IMR-90 (cell line): Measurements from ENCODE around the gene AP3D1. TPM values are rescaled to one million over a fixed set of nuclear protein-coding genes. Genes with fewer than 3 reads are reported as not detected.
A peak's percentile ranks its signal among the peaks of the same experiment; 100 is the strongest.

Source experiments
- ATAC-seq: fragments of 200-7000 bp; cut with Tn5 transposase; 2 replicates; pipeline ENCODE4 v1.9.1; 2020; ENCODE audit warnings: low read depth, mild to moderate bottlenecking, moderate library complexity
- BruUV-seq: library from RNA; stranded (reverse); fragments of 400-500 nt; replicated peaks from 2 replicates; lab custom pipeline; 2021; lab: Mats Ljungman, UMichigan
- CTCF ChIA-PET: fragments of 300-600 bp; formaldehyde crosslinking; extraction: SDS; loops from one replicate; lab custom pipeline; 2021; ENCODE audit warnings: antibody characterized with exemption; lab: Yijun Ruan, JAX
- POLR2A ChIA-PET: fragments of 300-600 bp; sonication (Branson Sonifier 250); formaldehyde crosslinking; loops from one replicate; lab custom pipeline; 2022; ENCODE audit warnings: antibody characterized with exemption; ENCODE audit not compliant: unreplicated experiment; lab: Charles Lee
- DNase-seq: peaks from one replicate; pipeline ENCODE4 v3.0.0; 2013
- H2AFZ ChIP-seq: replicated peaks from 2 replicates; pipeline ENCODE3; 2013; ENCODE audit warnings: low read length, mild to moderate bottlenecking; ENCODE audit not compliant: poor library complexity
- H2AK5ac ChIP-seq: 2 replicates; pipeline ENCODE4 v1.6.1; 2013; ENCODE audit warnings: low read depth, low read length, inconsistent platforms
- H2AK9ac ChIP-seq: replicated peaks from 2 replicates; pipeline ENCODE3; 2013; ENCODE audit warnings: mild to moderate bottlenecking, low read depth, low read length, moderate library complexity; ENCODE audit not compliant: poor library complexity
- H2BK120ac ChIP-seq: 2 replicates; pipeline ENCODE4 v1.6.1; 2013; ENCODE audit warnings: low read depth, low read length, inconsistent platforms
- H2BK15ac ChIP-seq: 3 replicates; pipeline ENCODE4 v1.6.1; 2013; ENCODE audit warnings: low read depth, low read length, inconsistent platforms
- H2BK20ac ChIP-seq: 2 replicates; pipeline ENCODE4 v1.6.1; 2013; ENCODE audit warnings: low read depth, mild to moderate bottlenecking, inconsistent platforms, low read length, moderate library complexity
- H2BK5ac ChIP-seq: 2 replicates; pipeline ENCODE4 v1.6.1; 2013; ENCODE audit warnings: mild to moderate bottlenecking, low read depth, low read length, inconsistent platforms; ENCODE audit not compliant: poor library complexity, severe bottlenecking
- H3K14ac ChIP-seq: replicated peaks from 2 replicates; pipeline ENCODE4 v1.6.1; 2013; ENCODE audit warnings: low read depth, low read length, inconsistent platforms
- H3K18ac ChIP-seq: 2 replicates; pipeline ENCODE4 v1.6.1; 2013; ENCODE audit warnings: low read depth, low read length, control low read depth
- H3K23ac ChIP-seq: 2 replicates; pipeline ENCODE4 v1.6.1; 2013; ENCODE audit warnings: low read depth, low read length, inconsistent platforms
- H3K27ac ChIP-seq: 2 replicates; pipeline ENCODE4 v1.5.1; 2013; ENCODE audit warnings: mild to moderate bottlenecking, control low read depth, low read length; ENCODE audit not compliant: insufficient read depth
- H3K27me3 ChIP-seq: 2 replicates; pipeline ENCODE4 v1.6.1; 2013; ENCODE audit warnings: low read length; ENCODE audit not compliant: control insufficient read depth, insufficient read depth
- H3K36me3 ChIP-seq: 2 replicates; pipeline ENCODE4 v1.6.1; 2013; ENCODE audit warnings: low read length, mixed read lengths; ENCODE audit not compliant: control insufficient read depth, insufficient read depth
- H3K4ac ChIP-seq: 2 replicates; pipeline ENCODE4 v1.6.1; 2013; ENCODE audit warnings: low read depth, low read length, inconsistent platforms
- H3K4me1 ChIP-seq: 2 replicates; pipeline ENCODE4 v1.6.1; 2013; ENCODE audit warnings: low read length, mixed read lengths; ENCODE audit not compliant: control insufficient read depth, insufficient read depth
- H3K4me2 ChIP-seq: 2 replicates; pipeline ENCODE4 v1.6.1; 2013; ENCODE audit warnings: low read depth, mild to moderate bottlenecking, control low read depth, low read length, moderate library complexity
- H3K4me3 ChIP-seq: 2 replicates; pipeline ENCODE4 v1.5.1; 2013; ENCODE audit warnings: low read depth, mild to moderate bottlenecking, control low read depth, low read length, moderate library complexity; ENCODE audit not compliant: insufficient read depth
- H3K56ac ChIP-seq: 2 replicates; pipeline ENCODE4 v1.6.1; 2013; ENCODE audit warnings: low read length, inconsistent platforms; ENCODE audit not compliant: insufficient read depth; ENCODE audit errors: extremely low read depth
- H3K79me1 ChIP-seq, 2 experiments: 2 replicates each; pipeline ENCODE4 v1.6.1; 2013; ENCODE audit warnings: low read length in 2 of 2, inconsistent platforms in 1 of 2, low read depth in 1 of 2
- H3K9ac ChIP-seq: 2 replicates; pipeline ENCODE4 v1.6.1; 2013; ENCODE audit warnings: low read depth, low read length, control low read depth
- H3K9me1 ChIP-seq: 2 replicates; pipeline ENCODE4 v1.6.1; 2013; ENCODE audit warnings: low read length, inconsistent platforms; ENCODE audit not compliant: insufficient read depth
- H3K9me3 ChIP-seq: 2 replicates; pipeline ENCODE4 v1.6.1; 2013; ENCODE audit warnings: low read length; ENCODE audit not compliant: control insufficient read depth, insufficient read depth
- H4K20me1 ChIP-seq: 2 replicates; pipeline ENCODE4 v1.6.1; 2013; ENCODE audit warnings: low read length, inconsistent platforms; ENCODE audit not compliant: insufficient read depth
- H4K5ac ChIP-seq: 2 replicates; pipeline ENCODE4 v1.6.1; 2013; ENCODE audit warnings: mild to moderate bottlenecking, low read depth, low read length, control low read depth
- H4K8ac ChIP-seq, 2 experiments: 2 replicates each; pipeline ENCODE4 v1.6.1; 2013; ENCODE audit warnings: low read depth in 2 of 2, low read length in 2 of 2, control low read depth in 1 of 2, inconsistent platforms in 1 of 2
- H4K91ac ChIP-seq: 2 replicates; pipeline ENCODE4 v1.6.1; 2013; ENCODE audit warnings: low read depth, low read length, inconsistent platforms; ENCODE audit not compliant: insufficient read depth
- BHLHE40 ChIP-seq: fragments of 150-350 bp; IDR thresholded peaks from 2 replicates; pipeline ENCODE4 v1.6.1; 2016; ENCODE audit warnings: mild to moderate bottlenecking, low read depth, low read length
- CEBPB ChIP-seq: IDR thresholded peaks from 2 replicates; pipeline ENCODE4 v1.6.1; 2012; ENCODE audit warnings: low read depth, low read length, improper control_type of control experiment
- CHD1 ChIP-seq: IDR thresholded peaks from 2 replicates; pipeline ENCODE4 v1.6.1; 2012; ENCODE audit warnings: low read depth, low read length, improper control_type of control experiment
- CTCF ChIP-seq: conservative IDR thresholded peaks from 2 replicates; pipeline ENCODE4 v1.5.1; 2012; ENCODE audit warnings: mild to moderate bottlenecking, low read depth, low read length, improper control_type of control experiment
- ELK1 ChIP-seq: fragments of 150-350 bp; IDR thresholded peaks from 2 replicates; pipeline ENCODE4 v1.6.1; 2016; ENCODE audit warnings: low read depth, mild to moderate bottlenecking, low read length, moderate library complexity, borderline replicate concordance
- FOS ChIP-seq: fragments of 150-350 bp; IDR thresholded peaks from 2 replicates; pipeline ENCODE4 v1.6.1; 2016; ENCODE audit warnings: low read depth, low read length
- MAFK ChIP-seq: IDR thresholded peaks from 2 replicates; pipeline ENCODE4 v1.6.1; 2012; ENCODE audit warnings: low read depth, low read length, improper control_type of control experiment
- MAZ ChIP-seq: IDR thresholded peaks from 2 replicates; pipeline ENCODE4 v1.6.1; 2012; ENCODE audit warnings: low read depth, mild to moderate bottlenecking, low read length, improper control_type of control experiment, moderate library complexity, borderline replicate concordance
- MXI1 ChIP-seq: IDR thresholded peaks from 2 replicates; pipeline ENCODE4 v1.6.1; 2012; ENCODE audit warnings: low read depth, mild to moderate bottlenecking, low read length, moderate library complexity, borderline replicate concordance
- NFE2L2 ChIP-seq: fragments of 150-350 bp; IDR thresholded peaks from 2 replicates; pipeline ENCODE4 v1.6.1; 2016; ENCODE audit warnings: low read depth, mild to moderate bottlenecking, low read length
- POLR2A ChIP-seq: IDR thresholded peaks from 2 replicates; pipeline ENCODE4 v1.6.1; 2012; ENCODE audit warnings: mild to moderate bottlenecking, low read depth, low read length
- RAD21 ChIP-seq: IDR thresholded peaks from 2 replicates; pipeline ENCODE4 v1.6.1; 2012; ENCODE audit warnings: low read length, improper control_type of control experiment
- RFX5 ChIP-seq: IDR thresholded peaks from 2 replicates; pipeline ENCODE4 v1.8.0; 2012; ENCODE audit warnings: low read depth, mild to moderate bottlenecking, low read length, moderate library complexity
- SMC3 ChIP-seq: fragments of 150-350 bp; IDR thresholded peaks from 2 replicates; pipeline ENCODE4 v1.6.1; 2016; ENCODE audit warnings: low read depth, mild to moderate bottlenecking, antibody characterized with exemption, low read length, moderate library complexity
- USF2 ChIP-seq: fragments of 150-350 bp; IDR thresholded peaks from 2 replicates; pipeline ENCODE4 v1.6.1; 2017; ENCODE audit warnings: mild to moderate bottlenecking, antibody characterized with exemption, low read length, low read depth
- WGBS, 2 experiments: methylation state at CpG; one replicate each; pipeline versions ENCODE4 v1.1.5 to v1.1.7; 2013; ENCODE audit warnings: missing lambda C conversion rate in 2 of 2; ENCODE audit not compliant: insufficient read length in 1 of 2; ENCODE audit errors: extremely low coverage in 2 of 2; 5-methylcytosine and 5-hydroxymethylcytosine counted together
- dilution Hi-C: fragments of 300-500 bp; cut with HindIII; formaldehyde crosslinking; loops from one replicate; pipeline ENCODE4 v1.14.3; 2018; ENCODE audit warnings: low sequenced_read_pairs; ENCODE audit not compliant: unreplicated experiment
- in situ Hi-C: fragments of 300-500 bp; cut with MboI; formaldehyde crosslinking; loops from 3 replicates; pipeline ENCODE4 v1.14.3; 2019; ENCODE audit warnings: low sequenced_read_pairs, inconsistent platforms, mixed read lengths
- intact Hi-C: fragments of 100-400 bp; cut with micrococcal nuclease; formaldehyde crosslinking; loops from 2 replicates; pipeline ENCODE4 v1.10.0; 2022
- polyA plus RNA-seq, 3 experiments: library from polyadenylated mRNA; depleted of rRNA; stranded (reverse); fragments of >200 nt; gene quantifications; 2 replicates each; pipeline ENCODE4 v1.2.3, GENCODE V29; 2012; ENCODE audit warnings: low replicate concordance in 1 of 3
- total RNA-seq: library from RNA; depleted of rRNA; stranded (reverse); fragments of >200 nt; gene quantifications from 2 replicates; pipeline ENCODE4 v1.2.3, GENCODE V29; 2012

The AP3D1 gene
- total and polyA plus RNA-seq, 2 of the 4 experiments (the other 2 are of a cell fraction), result 75.3 to 129 TPM

GRCh38 chr19:2188708-2189385, 37.5 kb upstream of the AP3D1 start:
- no peak overlapping the region for H2BK20ac ChIP-seq
- intact Hi-C loops, result no loop called here
- CTCF ChIA-PET, result no interaction called here
- H3K56ac ChIP-seq, result no peak overlapping the region
- no TSS peak for BruUV-seq
- H2AFZ ChIP-seq, result peak overlapping the region; percentile 58
- no peak overlapping the region for H3K4me2 ChIP-seq
- in situ Hi-C loops, result no loop called here
- peak overlapping the region; percentile 77 for H2AK5ac ChIP-seq
- peak overlapping the region; percentile 68; the same call in 1 of the 2 replicates for H3K14ac ChIP-seq
- no peak overlapping the region for H2BK15ac ChIP-seq
- POLR2A ChIA-PET, result no interaction called here
- no peak overlapping the region; the same call in 1 of the 2 replicates for H2BK120ac ChIP-seq
- dilution Hi-C loops, result no loop called here
- H3K9me1 ChIP-seq, result peaks cover 21% of the 10 kb centered on the region
- H3K9ac ChIP-seq, result no peak overlapping the region
- peak overlapping the region in 1 of 2 experiments; percentile 67; a peak in 1 of 4 replicates for H4K8ac ChIP-seq
- DNase-seq (peak; percentile 86), ATAC-seq (no peak)
- H3K27ac ChIP-seq, result no peak overlapping the region
- H3K4ac ChIP-seq, result peak overlapping the region; percentile 67
- peak overlapping the region; percentile 23; the same call in 1 of the 2 replicates for H3K23ac ChIP-seq
- H3K36me3 ChIP-seq, result peaks cover 60% of the 10 kb centered on the region
- no peaks in the 10 kb centered on the region for H3K27me3 ChIP-seq
- no peak overlapping the region for H2AK9ac ChIP-seq
- no peak overlapping the region for H3K4me3 ChIP-seq
- H3K9me3 ChIP-seq, result no peaks in the 10 kb centered on the region
- H4K20me1 ChIP-seq, result peaks cover 54% of the 10 kb centered on the region
- 78% methylated on average over 5 of the region's 19 CpGs; no CpG with 5 or more reads in 1 of the 2 experiments for WGBS, 2 experiments
- peaks cover 17% of the 10 kb centered on the region for H3K4me1 ChIP-seq
- peaks cover 9 to 89% of the 10 kb centered on the region in 2 experiments for H3K79me1 ChIP-seq
- H2BK5ac ChIP-seq, result peak overlapping the region; percentile 42
- no peak overlapping the region for H4K91ac ChIP-seq
- H4K5ac ChIP-seq, result no peak overlapping the region
- no peak overlapping the region for H3K18ac ChIP-seq
- TF ChIP-seq BHLHE40, result no peak
- no peak for TF ChIP-seq USF2
- TF ChIP-seq RFX5, result no peak
- peak; percentile 60; the same call in 1 of the 2 replicates for TF ChIP-seq FOS
- no peak for TF ChIP-seq CTCF
- TF ChIP-seq NFE2L2, result peak; percentile 48; the same call in 1 of the 2 replicates
- no peak for TF ChIP-seq CEBPB
- TF ChIP-seq POLR2A, result no peak
- TF ChIP-seq SMC3, result no peak
- TF ChIP-seq MAZ, result 0 out of 2 replicates have a peak, but pooled peaks have one; percentile 19
- TF ChIP-seq RAD21, result no peak
- no peak for TF ChIP-seq CHD1
- peak; percentile 72 for TF ChIP-seq MAFK
- no peak for TF ChIP-seq MXI1
- TF ChIP-seq ELK1, result no peak
